Endodermal cell (in vitro differentiated cells): ENCODE results near the gene PDCD1LG2. TPM values are rescaled to one million over a fixed set of nuclear protein-coding genes. Genes with fewer than 3 reads are reported as not detected.

Source experiments
- DNase-seq: peaks from one replicate; pipeline ENCODE4 v3.0.0-alpha.2; 2017
- H3K27ac ChIP-seq: 2 replicates; pipeline ENCODE4 v1.5.1; 2013; ENCODE audit warnings: mild to moderate bottlenecking, low read depth, low read length, moderate library complexity
- H3K27me3 ChIP-seq: 2 replicates; pipeline ENCODE4 v1.6.1; 2013; ENCODE audit warnings: mild to moderate bottlenecking, low read length, moderate library complexity; ENCODE audit not compliant: insufficient read depth, control insufficient read depth, poor library complexity, severe bottlenecking
- H3K36me3 ChIP-seq: 2 replicates; pipeline ENCODE4 v1.7.0; 2013; ENCODE audit warnings: mild to moderate bottlenecking, low read length, moderate library complexity; ENCODE audit not compliant: control insufficient read depth, insufficient read depth
- H3K4me1 ChIP-seq: one replicate; pipeline ENCODE4 v1.7.0; 2013; ENCODE audit warnings: low read length; ENCODE audit not compliant: control insufficient read depth, insufficient read depth
- H3K4me3 ChIP-seq: 2 replicates; pipeline ENCODE4 v1.5.1; 2013; ENCODE audit warnings: mild to moderate bottlenecking, low read length, moderate library complexity
- H3K9ac ChIP-seq: 2 replicates; pipeline ENCODE4 v1.6.1; 2013; ENCODE audit warnings: mild to moderate bottlenecking, low read length, moderate library complexity; ENCODE audit not compliant: poor library complexity, severe bottlenecking; ENCODE audit errors: extremely low read depth
- H3K9me3 ChIP-seq: 2 replicates; pipeline ENCODE4 v1.6.1; 2013; ENCODE audit warnings: mild to moderate bottlenecking, low read length, moderate library complexity; ENCODE audit not compliant: control insufficient read depth
- H3K27ac Mint-ChIP-seq: 2 replicates; pipeline ENCODE4 v1.8.0; 2020; ENCODE audit warnings: mixed read lengths
- H3K27me3 Mint-ChIP-seq: 2 replicates; pipeline ENCODE4 v1.8.0; 2021; ENCODE audit warnings: mild to moderate bottlenecking, mixed read lengths; ENCODE audit not compliant: insufficient read depth
- H3K36me3 Mint-ChIP-seq: 2 replicates; pipeline ENCODE4 v1.8.0; 2020; ENCODE audit warnings: low read depth, mixed read lengths
- H3K4me1 Mint-ChIP-seq: 2 replicates; pipeline ENCODE4 v1.8.0; 2020; ENCODE audit warnings: mixed read lengths
- H3K4me3 Mint-ChIP-seq: 2 replicates; pipeline ENCODE4 v1.8.0; 2020; ENCODE audit warnings: mild to moderate bottlenecking, moderate library complexity, mixed read lengths
- H3K9me3 Mint-ChIP-seq: 2 replicates; pipeline ENCODE4 v1.8.0; 2020; ENCODE audit warnings: mild to moderate bottlenecking, mixed read lengths
- whole genome bisulfite sequencing, 2 experiments: methylation state at CpG; one replicate each; pipeline versions ENCODE4 v1.1.5 to v1.1.7; 2013; ENCODE audit warnings: missing lambda C conversion rate in 2 of 2, mixed read lengths in 1 of 2; ENCODE audit not compliant: insufficient coverage in 1 of 2, insufficient read length in 1 of 2; 5-methylcytosine and 5-hydroxymethylcytosine counted together
- total RNA-seq, 2 donors: library from RNA; stranded (reverse); fragmentation: NEBNext Ultra II Directional in 1 of 2; extraction: Animal tissue kit (Norgen Biotek cat#: 25700) in 1 of 2; gene quantifications; 2 replicates in 1 of 2; 3 replicates in 1 of 2; pipeline ENCODE4 v1.2.1, GENCODE V29; 2021
- TF ChIP-seq, protein P1 (sequence below): fragments of 200-600 bp; sonication (generic); conservative IDR thresholded peaks from 2 replicates; pipeline ENCODE4 v1.5.0; 2021; ENCODE audit warnings: antibody characterized with exemption, mild to moderate bottlenecking

The PDCD1LG2 gene
- total RNA-seq, 2 donors from 2014 or later = not detected

DNA sequence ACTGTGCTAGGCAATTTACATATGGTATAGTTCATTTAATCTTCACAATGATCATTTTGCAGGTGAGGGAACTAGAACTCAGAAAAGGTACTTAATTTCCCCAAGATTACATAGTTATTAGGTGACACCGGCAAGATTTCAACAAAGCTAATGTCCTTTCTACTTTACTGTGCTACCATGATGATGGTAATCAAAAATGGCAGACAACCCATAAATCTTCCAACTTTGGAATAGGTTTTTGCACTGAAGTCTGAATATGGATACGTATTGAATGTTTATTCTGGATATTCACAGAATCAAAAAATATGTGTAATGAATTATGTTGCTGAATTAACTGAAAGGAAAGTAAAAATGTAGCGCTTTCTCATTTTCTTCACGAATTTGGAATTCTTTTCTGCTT lies 13.8 kb downstream of the PDCD1LG2 start:
- Mint-ChIP-seq H3K9me3 (no peaks in the 10 kb centered on the region), H3K36me3 (no peaks in the 10 kb centered on the region)
- WGBS, 2 experiments = 88 to 98% methylated on average over 3 to 4 of the region's 4 CpGs

DNA sequence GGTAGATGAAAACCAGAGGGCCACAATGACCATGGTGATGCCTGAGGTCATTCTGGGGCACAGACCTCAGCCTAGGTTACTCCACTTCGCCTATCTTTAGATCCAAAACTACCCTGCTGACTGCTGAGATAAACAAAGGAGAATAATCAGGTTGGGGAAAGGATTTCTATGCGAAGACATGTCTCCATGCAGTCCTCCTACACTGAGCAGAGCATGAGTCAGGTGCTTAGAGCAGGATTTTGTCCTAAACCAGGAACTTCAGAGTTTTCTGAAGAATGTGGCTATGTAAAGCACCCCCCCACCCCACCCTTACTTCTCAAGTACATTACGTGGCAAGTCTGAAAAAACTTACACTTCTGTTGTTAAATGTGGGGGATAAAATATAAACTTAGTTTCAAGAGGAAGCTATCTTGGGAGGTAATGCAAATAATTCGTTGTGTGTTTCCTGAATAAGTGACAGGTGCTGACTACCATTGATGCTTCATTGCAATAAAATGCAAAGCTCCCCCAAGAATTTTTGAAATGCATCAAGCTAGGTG lies 19.4 kb downstream of the PDCD1LG2 start:
- Histone ChIP-seq H3K4me3 (no peak overlapping the region), H3K9me3 (no peaks in the 10 kb centered on the region), H3K9ac (no peak overlapping the region), H3K27ac (no peak overlapping the region), H3K27me3 (no peaks in the 10 kb centered on the region), H3K36me3 (no peaks in the 10 kb centered on the region), H3K4me1 (peaks cover 5% of the 10 kb centered on the region)
- DNase-seq = no peak
- Mint-ChIP-seq H3K36me3 (no peaks in the 10 kb centered on the region), H3K4me3 (no peak overlapping the region), H3K27ac (no peak overlapping the region), H3K4me1 (peaks cover 12% of the 10 kb centered on the region), H3K9me3 (no peaks in the 10 kb centered on the region), H3K27me3 (no peaks in the 10 kb centered on the region)
- TF ChIP-seq, protein P1, sequence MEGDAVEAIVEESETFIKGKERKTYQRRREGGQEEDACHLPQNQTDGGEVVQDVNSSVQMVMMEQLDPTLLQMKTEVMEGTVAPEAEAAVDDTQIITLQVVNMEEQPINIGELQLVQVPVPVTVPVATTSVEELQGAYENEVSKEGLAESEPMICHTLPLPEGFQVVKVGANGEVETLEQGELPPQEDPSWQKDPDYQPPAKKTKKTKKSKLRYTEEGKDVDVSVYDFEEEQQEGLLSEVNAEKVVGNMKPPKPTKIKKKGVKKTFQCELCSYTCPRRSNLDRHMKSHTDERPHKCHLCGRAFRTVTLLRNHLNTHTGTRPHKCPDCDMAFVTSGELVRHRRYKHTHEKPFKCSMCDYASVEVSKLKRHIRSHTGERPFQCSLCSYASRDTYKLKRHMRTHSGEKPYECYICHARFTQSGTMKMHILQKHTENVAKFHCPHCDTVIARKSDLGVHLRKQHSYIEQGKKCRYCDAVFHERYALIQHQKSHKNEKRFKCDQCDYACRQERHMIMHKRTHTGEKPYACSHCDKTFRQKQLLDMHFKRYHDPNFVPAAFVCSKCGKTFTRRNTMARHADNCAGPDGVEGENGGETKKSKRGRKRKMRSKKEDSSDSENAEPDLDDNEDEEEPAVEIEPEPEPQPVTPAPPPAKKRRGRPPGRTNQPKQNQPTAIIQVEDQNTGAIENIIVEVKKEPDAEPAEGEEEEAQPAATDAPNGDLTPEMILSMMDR = no peak
- 62 to 76% methylated on average over 2 to 4 of the region's 4 CpGs for WGBS, 2 experiments

More for the DNA sequence above, 13.8 kb downstream of the PDCD1LG2 start:
- Mint-ChIP-seq H3K4me3 (no peak overlapping the region), H3K27ac (no peak overlapping the region), H3K4me1 (no peaks in the 10 kb centered on the region), H3K27me3 (no peaks in the 10 kb centered on the region)
- no peaks in the 10 kb centered on the region for H3K9me3 ChIP-seq
- H3K4me3 ChIP-seq = no peak overlapping the region
- no peak overlapping the region for H3K9ac ChIP-seq
- DNase-seq = no peak
- TF ChIP-seq, protein P1 = no peak
- no peak overlapping the region for H3K27ac ChIP-seq
- no peaks in the 10 kb centered on the region for H3K4me1 ChIP-seq
- no peaks in the 10 kb centered on the region for H3K27me3 ChIP-seq
- H3K36me3 ChIP-seq = no peaks in the 10 kb centered on the region

DNA sequence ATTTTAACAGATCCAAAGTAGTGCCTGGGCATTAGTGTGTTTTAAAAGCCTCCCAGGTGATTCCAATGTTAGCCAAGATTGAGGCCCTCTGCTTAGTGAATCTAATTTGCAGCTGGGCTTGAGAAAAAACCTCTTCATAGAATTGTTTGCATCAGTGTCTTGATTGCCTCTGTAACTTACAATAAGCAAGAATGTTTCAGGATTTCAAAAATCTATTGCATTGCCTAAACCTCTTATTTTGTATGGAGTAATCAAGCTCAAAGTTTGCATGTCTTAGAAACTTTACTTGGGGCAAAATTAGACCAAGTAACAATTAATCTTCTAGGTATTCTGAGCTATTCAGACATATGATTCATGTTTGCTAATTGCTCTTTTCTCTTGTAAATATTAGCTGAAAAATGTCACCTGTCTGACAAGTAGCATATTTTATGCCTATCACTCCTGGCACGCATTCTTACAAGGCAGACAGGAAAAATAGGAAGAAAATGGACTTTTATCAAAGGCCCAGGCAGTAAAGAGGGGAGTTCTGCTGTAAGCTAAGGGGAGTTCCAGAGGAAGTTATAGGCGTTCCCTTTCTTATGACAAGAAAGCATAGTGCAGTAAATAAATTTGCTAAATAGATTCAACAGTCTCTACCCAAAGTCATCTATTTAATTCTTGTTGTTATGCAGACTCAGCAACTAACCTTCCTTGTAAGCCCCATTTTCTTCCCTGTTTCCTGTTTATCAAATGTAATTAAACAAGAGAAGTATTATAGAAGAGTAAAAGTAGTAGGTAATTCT lies 21.0 kb downstream of the PDCD1LG2 start:
- no peaks in the 10 kb centered on the region for H3K27me3 ChIP-seq
- no peaks in the 10 kb centered on the region for H3K27me3 Mint-ChIP-seq
- DNase-seq = no peak
- peaks cover 6% of the 10 kb centered on the region for H3K4me1 ChIP-seq
- H3K4me3 Mint-ChIP-seq = no peak overlapping the region
- H3K36me3 Mint-ChIP-seq = no peaks in the 10 kb centered on the region
- 93 to 100% methylated on average over 1 to 2 of the region's 2 CpGs for WGBS, 2 experiments
- TF ChIP-seq, protein P1 = no peak
- H3K27ac Mint-ChIP-seq = no peak overlapping the region
- H3K4me3 ChIP-seq = no peak overlapping the region
- no peak overlapping the region for H3K9ac ChIP-seq
- no peak overlapping the region for H3K27ac ChIP-seq
- peaks cover 12% of the 10 kb centered on the region for H3K4me1 Mint-ChIP-seq
- H3K9me3 Mint-ChIP-seq = no peaks in the 10 kb centered on the region
- H3K36me3 ChIP-seq = no peaks in the 10 kb centered on the region
- no peaks in the 10 kb centered on the region for H3K9me3 ChIP-seq
